ENCODE measurements around the gene ABCC5.

DNA sequence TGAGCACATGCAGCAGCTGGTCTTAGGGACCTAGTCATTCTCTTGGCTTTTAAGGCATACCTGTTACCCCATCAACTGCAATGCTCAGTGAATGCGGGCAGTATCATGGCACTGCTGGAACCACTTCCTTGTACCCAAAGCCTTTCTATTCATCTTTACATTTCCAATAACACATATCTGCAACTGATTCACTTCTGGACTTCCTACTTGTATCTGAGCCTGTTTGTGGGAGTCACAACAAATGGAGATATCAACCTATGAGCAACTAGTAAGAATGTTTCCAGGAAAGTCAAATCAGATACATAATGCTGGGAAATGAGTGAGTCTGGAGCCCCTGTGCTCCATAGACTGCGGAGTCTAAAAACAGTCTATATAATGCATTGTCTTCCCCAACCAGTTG, 71.6 kb downstream of the ABCC5 start:
- no peak for TF ChIP-seq CTCF (IDR thresholded peaks at IDR 0.05; ENCODE audit: insufficient read depth, low read length, poor library complexity, severe bottlenecking)
- no peak for TF ChIP-seq EZH2phosphoT487 (conservative IDR thresholded peaks at IDR 0.05; ENCODE audit: low read length)
